GM12878 (cell line): ENCODE results near the gene TRIM38. TPM values are rescaled to one million over a fixed set of nuclear protein-coding genes. Genes with fewer than 3 reads are reported as not detected.

Source experiments
- ATAC-seq: fragments of 200-7000 bp; cut with Tn5 transposase; 3 replicates; pipeline ENCODE4 v1.9.1; 2020; ENCODE audit warnings: mild to moderate bottlenecking, moderate library complexity
- BruUV-seq: library from RNA; stranded (reverse); fragments of 400-500 nt; replicated peaks from 2 replicates; lab custom pipeline; 2021; lab: Mats Ljungman, UMichigan
- CTCF ChIA-PET: fragments of 300-600 bp; sonication (Branson Sonifier 250); formaldehyde crosslinking; extraction: SDS; loops from one replicate; lab custom pipeline; 2021; ENCODE audit warnings: inconsistent platforms; lab: Yijun Ruan, JAX
- POLR2A ChIA-PET: fragments of 350-600 bp; formaldehyde crosslinking; extraction: SDS; loops from one replicate; lab custom pipeline; 2021; ENCODE audit warnings: inconsistent platforms; lab: Charles Lee
- RAD21 ChIA-PET: fragments of 300-600 bp; sonication (Branson Sonifier 250); formaldehyde crosslinking; loops from one replicate; lab custom pipeline; 2023; ENCODE audit warnings: antibody characterized with exemption; ENCODE audit not compliant: unreplicated experiment; lab: Charles Lee
- SMC1A ChIA-PET: fragments of 300-600 bp; sonication (Branson Sonifier 250); formaldehyde crosslinking; loops from one replicate; lab custom pipeline; 2023; ENCODE audit not compliant: unreplicated experiment, uncharacterized antibody; lab: Charles Lee
- DNase-seq: peaks from one replicate; pipeline ENCODE4 v3.0.0-alpha.2; 2011; ENCODE audit warnings: low read depth, low spot score
- FAIRE-seq: peaks from 3 replicates; lab custom pipeline; 2011; peaks lifted over from hg19 to GRCh38; lab: Jason Lieb, UNC
- H2AFZ ChIP-seq: 2 replicates; pipeline ENCODE4 v1.6.0; 2011; ENCODE audit warnings: low read depth, low read length, control low read depth; ENCODE audit not compliant: control insufficient read depth
- H3K27ac ChIP-seq: 2 replicates; pipeline ENCODE4 v1.5.1; 2011; ENCODE audit warnings: control low read depth; ENCODE audit not compliant: control insufficient read depth, insufficient read depth
- H3K27me3 ChIP-seq, 2 experiments: replicated peaks in 1 of 2; 2 replicates each; pipeline versions ENCODE4 v1.6.0 to v1.6.1; 2011; ENCODE audit warnings: low read length in 1 of 2; ENCODE audit not compliant: control insufficient read depth in 2 of 2, insufficient read depth in 2 of 2
- H3K36me3 ChIP-seq, 2 experiments: 2 replicates each; pipeline ENCODE4 v1.5.1; 2011; ENCODE audit warnings: low read length in 1 of 2; ENCODE audit not compliant: control insufficient read depth in 2 of 2, insufficient read depth in 2 of 2
- H3K4me1 ChIP-seq: 2 replicates; pipeline ENCODE4 v1.6.1; 2011; ENCODE audit warnings: mild to moderate bottlenecking, low read length, moderate library complexity, mixed read lengths; ENCODE audit not compliant: control insufficient read depth, insufficient read depth
- H3K4me2 ChIP-seq: 2 replicates; pipeline ENCODE4 v1.6.0; 2011; ENCODE audit warnings: control low read depth; ENCODE audit not compliant: control insufficient read depth, insufficient read depth
- H3K4me3 ChIP-seq: fragments of 200-600 bp; sonication (generic); 2 replicates; pipeline ENCODE4 v1.5.1; 2016
- H3K79me2 ChIP-seq: 2 replicates; pipeline ENCODE4 v1.6.0; 2011; ENCODE audit warnings: low read length; ENCODE audit not compliant: control insufficient read depth, insufficient read depth
- H3K9ac ChIP-seq: 2 replicates; pipeline ENCODE4 v1.8.0; 2011; ENCODE audit warnings: low read length, control low read depth, mixed read lengths; ENCODE audit not compliant: control insufficient read depth, insufficient read depth
- H3K9me3 ChIP-seq: replicated peaks from 3 replicates; pipeline ENCODE4 v1.5.1; 2011; ENCODE audit warnings: mild to moderate bottlenecking, low read length; ENCODE audit not compliant: control insufficient read depth, insufficient read depth
- H4K20me1 ChIP-seq: 2 replicates; pipeline ENCODE4 v1.6.0; 2011; ENCODE audit not compliant: control insufficient read depth, insufficient read depth
- DPF2 ChIP-seq: fragments of 450-650 bp; IDR thresholded peaks from 2 replicates; pipeline ENCODE4 v1.6.1; 2017; ENCODE audit warnings: mild to moderate bottlenecking
- JUNB ChIP-seq: IDR thresholded peaks from 2 replicates; pipeline ENCODE4 v1.6.1; 2016; ENCODE audit warnings: antibody characterized with exemption, mild to moderate bottlenecking
- NFXL1 ChIP-seq: fragments of 450-650 bp; IDR thresholded peaks from 2 replicates; pipeline ENCODE4 v1.6.1; 2017; ENCODE audit warnings: antibody characterized with exemption, mild to moderate bottlenecking, borderline replicate concordance
- POLR2AphosphoS2 ChIP-seq: IDR thresholded peaks from 2 replicates; pipeline ENCODE4 v1.6.1; 2011; ENCODE audit warnings: low read depth, mild to moderate bottlenecking, low read length, improper control_type of control experiment, moderate library complexity
- RB1 ChIP-seq: fragments of 450-650 bp; formaldehyde crosslinking; IDR thresholded peaks from 2 replicates; pipeline ENCODE4 v1.6.1; 2017; ENCODE audit warnings: mild to moderate bottlenecking, borderline replicate concordance
- SIX5 ChIP-seq: IDR thresholded peaks from 2 replicates; pipeline ENCODE4 v1.6.1; 2011; ENCODE audit warnings: mild to moderate bottlenecking, low read depth, low read length, moderate library complexity; ENCODE audit not compliant: severe bottlenecking
- TAF1 ChIP-seq: IDR thresholded peaks from 2 replicates; pipeline ENCODE4 v1.6.1; 2011; ENCODE audit warnings: mild to moderate bottlenecking, low read depth, low read length, borderline replicate concordance
- TARDBP ChIP-seq: IDR thresholded peaks from 2 replicates; pipeline ENCODE4 v1.6.1; 2016; ENCODE audit warnings: borderline replicate concordance
- TCF7 ChIP-seq: IDR thresholded peaks from 2 replicates; pipeline ENCODE4 v1.6.1; 2014; ENCODE audit warnings: antibody characterized with exemption, borderline replicate concordance
- ZNF207 ChIP-seq: fragments of 450-650 bp; IDR thresholded peaks from 2 replicates; pipeline ENCODE4 v1.6.1; 2014; ENCODE audit warnings: antibody characterized with exemption, mild to moderate bottlenecking, borderline replicate concordance
- in situ Hi-C: fragments of 300-500 bp; cut with MboI; formaldehyde crosslinking; loops from 9 replicates; pipeline ENCODE4 v1.14.3; 2018; ENCODE audit warnings: mixed read lengths
- intact Hi-C: fragments of 100-400 bp; cut with micrococcal nuclease; formaldehyde crosslinking; loops from one replicate; pipeline ENCODE4 v1.14.2; 2022; ENCODE audit not compliant: unreplicated experiment
- polyA plus RNA-seq, 11 experiments: library from polyadenylated mRNA; depleted of rRNA in 4 of 11; unstranded in 6 of 11; stranded (reverse) in 5 of 11; fragments of >200 nt; fragmentation: Nextera tagmentation in 4 of 11; fragmentation: Illumina TruSeq in 1 of 11; extraction: Ambion mirVana in 4 of 11; extraction: Trizol in 1 of 11; gene quantifications; 1 replicate in 1 of 11; 2 replicates in 10 of 11; pipeline versions ENCODE4 v1.2.1 to v1.2.3, GENCODE V29; 2011 to 2016; ENCODE audit warnings: inconsistent platforms in 2 of 11, missing spikeins in 2 of 11, low read depth in 1 of 11
- total RNA-seq, 4 experiments: library from RNA; depleted of rRNA in 3 of 4; stranded (reverse); fragments of >200 nt in 3 of 4; fragmentation: Illumina TruSeq in 1 of 4; extraction: Trizol in 1 of 4; gene quantifications; 2 replicates each; pipeline versions ENCODE4 v1.2.1 to v1.2.3, GENCODE V29; 2013 to 2021
- TF ChIP-seq, protein P1 (sequence below): fragments of 450-650 bp; IDR thresholded peaks from 2 replicates; pipeline ENCODE4 v1.6.1; 2017; ENCODE audit warnings: borderline replicate concordance
- TF ChIP-seq, protein P2 (sequence below): fragments of 450-650 bp; IDR thresholded peaks from 2 replicates; pipeline ENCODE4 v1.6.1; 2017; ENCODE audit warnings: antibody characterized with exemption, mild to moderate bottlenecking, moderate library complexity
- TF ChIP-seq, protein P3 (sequence below): fragments of 450-650 bp; formaldehyde crosslinking; IDR thresholded peaks from 2 replicates; pipeline ENCODE4 v1.4.0; 2022; ENCODE audit warnings: mild to moderate bottlenecking, moderate library complexity

The TRIM38 gene
- total and polyA plus RNA-seq, 10 of the 15 experiments (the other 5 are each of a cell fraction or from before 2014, with no cell fraction given) = 4.5 to 14.7 (median 11.1) TPM

DNA sequence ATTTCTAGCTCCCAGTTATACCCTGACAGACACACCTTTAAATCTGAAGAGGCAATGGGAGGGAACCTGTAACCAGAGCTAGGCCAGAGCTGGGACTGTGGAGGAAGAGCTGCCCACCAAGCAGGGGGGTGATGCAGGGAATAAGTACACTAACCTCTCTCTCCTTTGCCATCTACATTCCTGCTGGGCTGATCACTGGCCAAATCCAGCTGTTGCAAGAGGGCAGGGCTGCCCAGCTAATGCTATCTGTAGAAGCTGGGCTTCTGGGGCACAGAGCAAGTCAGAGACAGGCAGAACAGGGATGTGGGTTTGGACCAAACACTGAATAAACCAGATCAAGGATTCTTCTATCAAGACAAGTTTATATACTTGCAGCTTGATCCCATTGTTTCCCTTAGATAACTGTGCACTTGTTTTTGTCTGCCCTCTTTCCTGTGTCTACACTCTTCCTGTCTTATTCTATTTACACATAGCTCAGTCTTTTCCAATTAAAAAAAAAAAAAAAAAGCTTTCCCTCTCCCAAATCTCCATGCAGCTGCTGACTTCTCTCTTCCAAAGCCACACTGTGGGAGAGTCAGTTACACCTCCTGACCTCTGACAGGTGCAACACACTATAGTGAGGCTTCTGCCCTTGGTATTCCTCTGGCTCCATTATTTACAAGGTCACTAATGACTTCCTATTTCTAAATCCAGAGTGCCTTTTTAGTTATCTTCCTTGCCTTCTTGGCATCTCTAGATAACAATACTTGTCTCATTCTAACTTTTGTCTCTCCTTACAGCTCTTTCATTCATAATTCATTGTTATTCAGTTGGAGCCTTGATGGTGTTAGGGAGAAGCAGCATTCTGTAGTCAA, 43.7 kb downstream of the TRIM38 start:
- no TSS peak for BruUV-seq
- ATAC-seq (no peak), DNase-seq (no peak), FAIRE-seq (no peak)
- H3K27me3 ChIP-seq = no peaks in the 10 kb centered on the region
- intact Hi-C loops (no loop called here), in situ Hi-C loops (no loop called here)
- H4K20me1 ChIP-seq = no peaks in the 10 kb centered on the region
- ChIA-PET CTCF (interaction anchor here (1.1 to 7.8 kb wide), 6 partner anchors 11 to 287 kb away, joined by 3 to 112 read pairs (median 4); a partner anchor contains a TSS), RAD21 (interaction anchor here (0.6 kb wide), 2 partner anchors 117 to 268 kb away, joined by 3 read pairs; no protein-coding TSS in a partner anchor), SMC1A (interaction anchor here (0.7 to 8.7 kb wide), 4 partner anchors 9 to 37 kb away, joined by 3 to 76 read pairs (median 3); a partner anchor contains a TSS), POLR2A (interaction anchor here (0.9 to 1.9 kb wide), 5 partner anchors 10 to 16 kb away, joined by 3 to 10 read pairs (median 3); a partner anchor contains a TSS)
- H3K4me3 ChIP-seq = no peak overlapping the region
- TF ChIP-seq RB1 = no peak
- TF ChIP-seq TAF1 = no peak
- no peak for TF ChIP-seq POLR2AphosphoS2
- TF ChIP-seq, protein P1, sequence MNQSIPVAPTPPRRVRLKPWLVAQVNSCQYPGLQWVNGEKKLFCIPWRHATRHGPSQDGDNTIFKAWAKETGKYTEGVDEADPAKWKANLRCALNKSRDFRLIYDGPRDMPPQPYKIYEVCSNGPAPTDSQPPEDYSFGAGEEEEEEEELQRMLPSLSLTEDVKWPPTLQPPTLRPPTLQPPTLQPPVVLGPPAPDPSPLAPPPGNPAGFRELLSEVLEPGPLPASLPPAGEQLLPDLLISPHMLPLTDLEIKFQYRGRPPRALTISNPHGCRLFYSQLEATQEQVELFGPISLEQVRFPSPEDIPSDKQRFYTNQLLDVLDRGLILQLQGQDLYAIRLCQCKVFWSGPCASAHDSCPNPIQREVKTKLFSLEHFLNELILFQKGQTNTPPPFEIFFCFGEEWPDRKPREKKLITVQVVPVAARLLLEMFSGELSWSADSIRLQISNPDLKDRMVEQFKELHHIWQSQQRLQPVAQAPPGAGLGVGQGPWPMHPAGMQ = no peak
- TF ChIP-seq TARDBP = no peak
- no peak for TF ChIP-seq JUNB
- TF ChIP-seq TCF7 = no peak
- TF ChIP-seq, protein P2, sequence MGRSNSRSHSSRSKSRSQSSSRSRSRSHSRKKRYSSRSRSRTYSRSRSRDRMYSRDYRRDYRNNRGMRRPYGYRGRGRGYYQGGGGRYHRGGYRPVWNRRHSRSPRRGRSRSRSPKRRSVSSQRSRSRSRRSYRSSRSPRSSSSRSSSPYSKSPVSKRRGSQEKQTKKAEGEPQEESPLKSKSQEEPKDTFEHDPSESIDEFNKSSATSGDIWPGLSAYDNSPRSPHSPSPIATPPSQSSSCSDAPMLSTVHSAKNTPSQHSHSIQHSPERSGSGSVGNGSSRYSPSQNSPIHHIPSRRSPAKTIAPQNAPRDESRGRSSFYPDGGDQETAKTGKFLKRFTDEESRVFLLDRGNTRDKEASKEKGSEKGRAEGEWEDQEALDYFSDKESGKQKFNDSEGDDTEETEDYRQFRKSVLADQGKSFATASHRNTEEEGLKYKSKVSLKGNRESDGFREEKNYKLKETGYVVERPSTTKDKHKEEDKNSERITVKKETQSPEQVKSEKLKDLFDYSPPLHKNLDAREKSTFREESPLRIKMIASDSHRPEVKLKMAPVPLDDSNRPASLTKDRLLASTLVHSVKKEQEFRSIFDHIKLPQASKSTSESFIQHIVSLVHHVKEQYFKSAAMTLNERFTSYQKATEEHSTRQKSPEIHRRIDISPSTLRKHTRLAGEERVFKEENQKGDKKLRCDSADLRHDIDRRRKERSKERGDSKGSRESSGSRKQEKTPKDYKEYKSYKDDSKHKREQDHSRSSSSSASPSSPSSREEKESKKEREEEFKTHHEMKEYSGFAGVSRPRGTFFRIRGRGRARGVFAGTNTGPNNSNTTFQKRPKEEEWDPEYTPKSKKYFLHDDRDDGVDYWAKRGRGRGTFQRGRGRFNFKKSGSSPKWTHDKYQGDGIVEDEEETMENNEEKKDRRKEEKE = no peak
- TF ChIP-seq, protein P3, sequence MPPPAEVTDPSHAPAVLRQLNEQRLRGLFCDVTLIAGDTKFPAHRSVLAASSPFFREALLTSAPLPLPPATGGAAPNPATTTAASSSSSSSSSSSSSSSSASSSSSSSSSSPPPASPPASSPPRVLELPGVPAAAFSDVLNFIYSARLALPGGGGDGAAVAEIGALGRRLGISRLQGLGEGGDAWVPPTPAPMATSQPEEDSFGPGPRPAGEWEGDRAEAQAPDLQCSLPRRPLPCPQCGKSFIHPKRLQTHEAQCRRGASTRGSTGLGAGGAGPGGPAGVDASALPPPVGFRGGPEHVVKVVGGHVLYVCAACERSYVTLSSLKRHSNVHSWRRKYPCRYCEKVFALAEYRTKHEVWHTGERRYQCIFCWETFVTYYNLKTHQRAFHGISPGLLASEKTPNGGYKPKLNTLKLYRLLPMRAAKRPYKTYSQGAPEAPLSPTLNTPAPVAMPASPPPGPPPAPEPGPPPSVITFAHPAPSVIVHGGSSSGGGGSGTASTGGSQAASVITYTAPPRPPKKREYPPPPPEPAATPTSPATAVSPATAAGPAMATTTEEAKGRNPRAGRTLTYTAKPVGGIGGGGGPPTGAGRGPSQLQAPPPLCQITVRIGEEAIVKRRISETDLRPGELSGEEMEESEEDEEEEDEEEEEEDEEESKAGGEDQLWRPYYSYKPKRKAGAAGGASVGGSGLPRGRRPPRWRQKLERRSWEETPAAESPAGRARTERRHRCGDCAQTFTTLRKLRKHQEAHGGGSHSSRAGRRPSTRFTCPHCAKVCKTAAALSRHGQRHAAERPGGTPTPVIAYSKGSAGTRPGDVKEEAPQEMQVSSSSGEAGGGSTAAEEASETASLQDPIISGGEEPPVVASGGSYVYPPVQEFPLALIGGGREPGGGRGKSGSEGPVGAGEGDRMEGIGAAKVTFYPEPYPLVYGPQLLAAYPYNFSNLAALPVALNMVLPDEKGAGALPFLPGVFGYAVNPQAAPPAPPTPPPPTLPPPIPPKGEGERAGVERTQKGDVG (CRISPR knock-in tag) = no peak
- no peak for TF ChIP-seq DPF2
- no peak for TF ChIP-seq NFXL1
- TF ChIP-seq SIX5 = no peak
- no peak for TF ChIP-seq ZNF207
- H3K9me3 ChIP-seq = no peaks in the 10 kb centered on the region
- H3K4me1 ChIP-seq = no peaks in the 10 kb centered on the region
- no peak overlapping the region for H2AFZ ChIP-seq
- H3K4me2 ChIP-seq = no peak overlapping the region
- no peak overlapping the region for H3K27ac ChIP-seq
- H3K9ac ChIP-seq = no peak overlapping the region
- no peaks in the 10 kb centered on the region for H3K36me3 ChIP-seq
- H3K79me2 ChIP-seq = no peaks in the 10 kb centered on the region
